HG02981 (cell line): Measurements from ENCODE around the gene ROR1.

Source experiments
- ATAC-seq: cut with Tn5 transposase; IDR thresholded peaks from one replicate; pipeline ENCODE4 v1.9.1; 2021; ENCODE audit warnings: mild to moderate bottlenecking, moderate library complexity; ENCODE audit not compliant: unreplicated experiment

The ROR1 gene

DNA sequence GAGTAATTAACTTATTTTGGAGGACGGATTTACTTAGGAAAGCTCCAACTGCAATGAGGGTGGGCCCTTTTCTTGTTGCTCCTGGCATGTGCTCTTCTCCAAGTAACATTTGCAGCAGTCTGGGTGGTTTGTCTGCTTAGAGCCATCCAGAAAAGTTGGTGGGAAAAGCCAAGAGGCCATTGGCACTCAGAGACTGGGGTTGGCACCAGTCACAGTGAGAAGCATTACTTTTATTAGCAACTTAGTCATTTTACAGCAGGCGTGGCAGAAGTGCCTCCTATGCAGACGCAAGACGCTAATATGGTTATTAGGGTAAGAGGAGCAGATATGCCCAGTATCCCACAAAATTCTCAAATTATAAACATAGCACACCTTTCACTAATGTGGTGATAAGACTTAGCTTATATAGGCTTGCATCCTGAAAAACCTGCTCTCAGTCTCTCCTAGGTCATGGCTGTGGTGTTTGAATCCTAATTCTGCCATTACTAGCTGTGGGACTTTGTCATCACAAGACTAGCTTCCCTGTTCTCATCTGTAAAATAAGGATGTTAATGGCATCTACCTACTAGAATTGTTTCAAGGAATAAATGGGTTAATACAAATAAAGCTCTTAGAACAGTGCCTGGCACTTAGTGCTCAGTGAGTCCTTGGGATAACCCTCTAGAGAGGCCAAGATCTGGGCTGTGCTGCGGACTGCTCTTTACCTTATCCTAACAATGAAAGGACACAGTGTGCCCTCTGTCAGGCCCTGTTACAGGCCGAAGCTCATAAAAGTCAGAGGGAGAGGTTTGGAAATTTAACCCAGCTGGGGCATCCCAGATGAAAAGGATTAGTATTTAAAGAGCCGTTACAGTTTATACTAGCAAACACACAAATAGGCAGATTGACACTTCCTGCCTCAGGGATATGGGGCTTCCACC lies 154.6 kb downstream of the ROR1 start:
- ATAC-seq: no peak

DNA sequence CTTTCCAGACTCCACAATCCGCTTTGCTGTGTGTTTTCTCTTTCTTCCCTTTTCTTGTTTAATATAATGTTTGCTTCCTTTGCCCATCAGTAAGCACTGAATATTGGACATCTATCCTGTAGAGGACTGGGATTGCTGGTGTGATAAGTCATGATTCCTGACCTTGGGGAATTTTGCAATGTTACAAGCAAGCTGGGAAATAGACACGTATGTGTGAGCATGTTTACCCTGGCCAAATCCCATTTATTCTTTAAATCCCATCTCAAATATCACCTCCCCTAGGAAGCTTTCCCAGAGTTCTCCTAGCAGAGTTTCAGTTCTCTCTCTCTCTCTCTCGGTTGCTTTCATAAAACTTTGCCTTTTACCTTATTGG lies 155.3 kb downstream of the ROR1 start:
- no peak for ATAC-seq

DNA sequence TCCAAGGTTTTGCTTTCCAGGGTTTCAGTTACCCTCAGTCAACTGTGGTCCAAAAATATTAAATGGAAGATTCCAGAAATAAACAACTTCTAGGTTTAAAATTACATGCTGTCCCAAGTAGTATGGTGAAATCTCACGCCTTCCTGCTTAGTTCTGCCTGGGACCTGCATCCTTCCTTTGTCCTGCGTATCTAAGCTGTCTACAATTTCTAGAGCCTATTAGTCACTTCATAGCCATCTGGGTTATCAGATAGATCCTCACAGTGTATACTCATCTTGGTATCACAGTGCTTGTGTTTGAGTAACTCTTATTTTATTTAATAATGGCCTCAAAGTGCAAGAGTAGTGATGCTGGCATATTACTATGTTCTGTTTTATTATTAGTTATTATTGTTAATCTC lies 157.7 kb downstream of the ROR1 start:
- ATAC-seq: no peak

DNA sequence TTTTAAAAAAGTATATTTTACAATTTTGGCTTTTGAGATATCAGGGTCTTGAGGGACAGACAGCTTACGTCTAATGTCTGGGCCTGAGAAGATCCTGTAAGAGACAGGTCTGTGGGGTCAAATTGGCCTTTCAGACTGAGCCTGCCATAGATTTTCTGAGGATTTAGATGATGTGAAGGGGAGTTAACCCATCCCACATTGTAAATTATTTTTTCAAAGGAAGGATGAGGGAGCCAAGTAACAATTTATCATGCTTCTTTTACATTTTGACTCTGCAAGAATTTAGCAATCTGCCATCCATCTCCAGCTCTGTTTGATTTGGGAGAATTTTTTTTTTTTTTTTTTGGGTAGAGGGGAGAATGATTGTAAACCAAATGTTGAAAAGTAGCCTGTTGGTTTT lies 160.9 kb downstream of the ROR1 start:
- ATAC-seq: no peak

DNA sequence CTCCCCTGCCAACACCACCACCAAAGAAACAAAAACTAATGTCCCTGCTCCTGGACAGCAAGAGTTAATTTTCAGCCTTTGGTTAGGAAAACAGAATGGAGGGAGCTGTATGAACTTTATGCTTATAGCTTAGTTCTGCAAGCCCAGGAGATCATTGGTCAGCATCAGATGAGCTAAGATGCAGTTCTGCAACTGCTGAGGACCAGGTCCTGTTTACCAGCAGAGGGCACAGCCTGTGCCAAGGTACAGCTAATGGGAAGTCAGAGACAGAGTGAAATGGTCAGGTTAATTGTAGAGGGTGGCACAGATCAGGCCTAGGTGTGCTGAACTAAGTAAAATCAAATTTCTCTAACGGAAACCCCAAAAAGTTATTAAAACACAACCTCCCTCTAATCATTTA lies 161.3 kb downstream of the ROR1 start:
- ATAC-seq: peak; percentile 38

DNA sequence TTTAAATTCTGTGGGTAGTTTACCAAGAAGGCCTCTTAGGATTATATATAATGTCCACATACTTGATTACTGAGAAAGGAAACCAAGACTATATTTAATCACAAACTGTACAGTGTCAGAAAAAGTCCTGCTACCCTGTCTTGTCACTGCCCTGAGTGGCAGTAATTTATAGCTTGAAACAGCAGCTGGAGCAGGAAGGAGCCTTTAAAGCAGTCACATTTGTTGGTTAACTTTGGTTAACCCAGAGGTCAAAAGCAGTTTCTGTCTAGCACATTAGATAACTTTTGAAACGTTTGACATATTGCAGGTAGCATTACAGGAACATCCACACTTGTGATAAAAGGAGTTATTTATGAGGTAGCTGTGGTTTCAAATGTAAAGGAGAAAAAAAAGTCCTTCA lies 161.7 kb downstream of the ROR1 start:
- ATAC-seq: peak; percentile 83

DNA sequence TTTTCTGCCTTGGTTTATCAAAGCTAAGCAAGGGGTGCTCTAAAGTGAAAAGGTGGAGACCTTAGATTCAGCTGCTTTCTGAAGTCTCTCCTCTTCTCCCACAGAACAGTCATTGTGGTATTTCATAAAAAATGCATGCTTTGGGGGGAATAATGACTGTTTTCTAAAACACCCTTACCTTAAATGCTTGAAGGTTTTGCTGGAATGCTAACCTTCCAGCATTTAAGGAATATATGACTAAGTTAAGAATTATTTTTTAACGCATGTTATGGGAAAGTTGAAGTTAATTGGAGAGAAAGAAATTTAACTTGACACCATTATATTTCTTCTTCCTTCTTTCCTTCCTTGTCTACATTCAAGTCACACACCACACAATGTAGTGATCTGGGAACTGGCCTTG lies 162.5 kb downstream of the ROR1 start:
- no peak for ATAC-seq

DNA sequence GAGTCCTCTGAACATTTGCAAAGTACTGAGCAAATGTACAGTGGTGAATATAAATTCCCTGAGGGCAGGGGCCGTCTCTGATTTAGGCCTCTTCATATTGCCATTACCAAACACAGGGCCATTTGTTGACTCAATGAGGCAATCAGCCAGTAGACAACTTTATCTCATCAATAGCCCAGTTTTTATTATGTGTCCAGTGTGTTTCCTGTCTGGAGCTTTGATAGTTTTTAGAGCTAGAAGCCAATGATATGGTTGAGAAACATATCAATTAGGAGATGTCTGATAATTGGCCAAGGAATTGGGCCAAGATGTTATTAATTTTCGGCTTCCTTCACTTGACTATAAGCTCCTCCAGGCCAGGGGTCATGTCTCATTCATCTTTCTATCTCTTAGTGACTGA lies 163.0 kb downstream of the ROR1 start:
- no peak for ATAC-seq

DNA sequence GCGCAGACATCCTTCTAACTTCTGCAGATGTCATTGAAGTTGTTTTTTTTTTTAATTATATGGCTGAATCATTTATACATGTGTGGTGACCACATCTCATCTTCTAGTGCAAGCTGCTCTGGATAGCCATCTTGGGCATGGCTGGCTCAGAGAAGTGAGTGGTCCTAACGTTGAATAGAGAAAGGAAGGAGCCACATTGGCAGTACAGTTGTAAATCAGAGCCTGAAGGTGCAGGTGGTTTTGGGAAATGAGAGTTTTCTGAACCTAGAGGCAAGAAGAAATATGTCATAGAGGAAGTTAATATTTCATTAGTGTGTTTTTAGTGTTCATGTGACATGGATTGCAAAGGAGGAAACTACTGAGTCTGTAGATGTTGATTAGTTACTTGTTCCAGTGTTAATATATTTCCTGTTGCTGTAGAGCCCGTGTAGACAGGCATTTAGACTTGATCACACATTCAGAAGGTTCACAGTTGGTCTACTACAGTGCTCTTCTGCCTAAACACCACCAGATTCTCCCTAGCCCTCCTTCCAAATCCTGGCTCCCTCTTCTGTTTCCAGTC lies 163.7 kb downstream of the ROR1 start:
- ATAC-seq: peak; percentile 39

DNA sequence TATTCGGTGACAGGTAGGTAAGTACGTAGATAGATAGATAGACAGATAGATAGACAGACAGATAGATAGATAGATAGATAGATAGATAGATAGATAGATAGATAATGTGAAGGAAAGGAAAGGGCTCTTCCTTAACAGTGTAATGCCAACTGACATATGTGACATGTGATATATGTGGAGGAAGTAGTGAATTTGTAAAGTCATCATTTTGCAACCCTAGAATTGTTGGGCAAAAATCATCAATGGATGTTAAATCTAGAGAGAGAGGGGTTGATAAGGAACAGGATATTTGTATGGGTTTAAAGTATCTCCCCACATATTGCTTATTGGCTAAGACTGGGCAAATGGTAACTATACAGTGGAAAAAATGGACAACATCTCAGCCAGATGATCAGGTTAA lies 166.6 kb downstream of the ROR1 start:
- ATAC-seq: no peak

DNA sequence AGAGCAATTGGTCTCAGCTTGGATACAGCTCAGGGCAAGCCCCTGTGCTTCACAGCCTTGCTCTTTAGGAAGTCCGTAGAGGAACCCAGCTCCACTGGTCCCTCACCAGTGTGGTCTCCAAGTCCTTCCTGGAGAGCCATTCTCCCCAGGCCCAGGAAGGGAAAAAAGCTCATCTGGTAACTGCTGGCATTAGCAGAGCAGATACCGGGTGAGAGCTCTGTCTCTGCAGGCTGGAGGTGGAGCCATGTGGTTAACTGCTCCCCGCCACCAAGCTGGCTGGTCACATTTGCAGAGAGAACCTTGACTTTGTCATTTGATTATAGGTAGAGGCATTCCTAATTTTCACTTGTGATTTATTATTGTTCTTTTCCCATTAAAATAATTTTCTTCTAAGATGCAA lies 169.6 kb downstream of the ROR1 start:
- ATAC-seq: no peak

DNA sequence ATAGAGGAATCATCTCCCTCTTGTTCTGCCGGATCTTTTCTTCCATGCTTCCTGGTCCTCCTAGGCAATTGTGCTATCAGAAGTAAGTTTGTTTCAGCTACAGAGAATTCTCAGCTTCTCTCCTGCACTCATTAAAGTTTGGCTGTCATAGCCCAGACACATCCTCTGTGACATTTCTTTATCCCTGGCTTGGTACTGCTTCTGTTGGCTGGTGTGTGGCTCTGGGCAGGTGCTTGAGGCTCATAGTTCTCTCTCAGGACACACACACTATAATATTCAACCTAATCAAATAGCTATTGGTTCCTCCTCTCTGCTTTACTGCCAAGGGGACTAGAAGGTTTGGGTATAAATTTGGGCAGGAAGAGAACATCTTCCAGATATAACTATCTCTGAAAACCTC lies 172.1 kb downstream of the ROR1 start:
- no peak for ATAC-seq

DNA sequence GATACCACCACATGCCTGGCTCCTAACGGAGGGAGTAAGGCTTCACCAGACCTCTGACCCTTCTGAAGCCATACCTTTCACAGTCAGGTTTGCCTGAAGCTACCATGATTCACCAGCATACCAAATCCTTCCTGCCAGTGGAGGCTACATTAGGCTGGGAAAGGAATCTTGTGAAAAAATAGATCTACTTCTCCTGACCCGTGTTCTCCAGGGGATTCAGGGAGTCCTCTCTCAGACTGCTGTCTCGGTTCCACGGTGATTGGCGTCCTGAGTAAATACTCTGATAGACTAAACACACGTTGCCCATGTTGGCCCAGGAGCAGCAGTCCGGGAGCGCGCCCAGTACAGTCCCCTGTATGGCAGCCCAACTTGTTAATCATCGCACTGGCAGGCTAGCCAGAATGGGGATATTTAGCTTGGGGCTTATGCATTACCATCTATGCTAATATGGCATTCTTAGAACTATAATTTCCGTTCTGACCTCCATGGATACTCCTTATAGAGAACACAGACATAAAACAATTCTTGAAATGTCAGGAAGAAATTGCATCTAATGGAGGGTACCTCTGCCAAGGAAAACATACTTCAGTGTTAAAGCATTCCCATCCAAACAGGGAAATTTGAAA lies 173.2 kb downstream of the ROR1 start:
- ATAC-seq: no peak

DNA sequence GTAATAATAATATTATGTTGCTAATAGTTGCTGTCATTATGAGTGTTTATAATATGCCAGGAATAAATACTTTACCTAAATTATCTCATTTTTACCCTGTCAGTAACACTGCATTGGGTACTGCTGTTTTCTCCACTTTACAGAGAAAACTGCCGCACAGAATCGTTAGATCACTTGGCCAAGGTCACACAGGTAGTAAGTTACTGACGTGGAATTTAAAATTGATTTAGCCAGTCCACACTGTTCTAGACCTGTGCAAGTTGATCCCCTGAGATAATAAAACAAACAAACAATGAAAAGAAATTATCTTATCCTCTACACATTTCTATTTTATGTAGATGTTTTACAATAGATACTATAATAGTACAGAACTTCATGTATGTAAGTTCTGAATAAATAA lies 174.1 kb downstream of the ROR1 start:
- no peak for ATAC-seq

DNA sequence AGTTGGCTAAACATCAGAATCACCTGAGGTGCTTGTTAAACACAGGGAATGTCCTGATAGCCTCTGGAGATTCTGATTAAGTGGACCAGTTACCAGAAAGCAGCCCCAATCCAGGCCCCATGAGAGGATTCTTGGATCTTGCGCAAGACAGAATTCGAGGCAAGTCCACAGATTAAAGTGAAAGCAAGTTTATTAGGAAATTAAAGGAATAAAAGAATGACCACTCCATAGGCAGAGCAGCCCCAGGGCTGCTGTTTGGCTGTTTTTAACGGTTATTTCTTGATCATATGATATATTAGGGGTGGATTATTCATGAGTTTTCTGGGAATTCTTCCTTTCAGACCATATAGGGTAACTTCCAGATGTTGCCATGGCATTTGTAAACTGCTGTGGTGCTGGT lies 176.2 kb downstream of the ROR1 start:
- ATAC-seq: no peak

DNA sequence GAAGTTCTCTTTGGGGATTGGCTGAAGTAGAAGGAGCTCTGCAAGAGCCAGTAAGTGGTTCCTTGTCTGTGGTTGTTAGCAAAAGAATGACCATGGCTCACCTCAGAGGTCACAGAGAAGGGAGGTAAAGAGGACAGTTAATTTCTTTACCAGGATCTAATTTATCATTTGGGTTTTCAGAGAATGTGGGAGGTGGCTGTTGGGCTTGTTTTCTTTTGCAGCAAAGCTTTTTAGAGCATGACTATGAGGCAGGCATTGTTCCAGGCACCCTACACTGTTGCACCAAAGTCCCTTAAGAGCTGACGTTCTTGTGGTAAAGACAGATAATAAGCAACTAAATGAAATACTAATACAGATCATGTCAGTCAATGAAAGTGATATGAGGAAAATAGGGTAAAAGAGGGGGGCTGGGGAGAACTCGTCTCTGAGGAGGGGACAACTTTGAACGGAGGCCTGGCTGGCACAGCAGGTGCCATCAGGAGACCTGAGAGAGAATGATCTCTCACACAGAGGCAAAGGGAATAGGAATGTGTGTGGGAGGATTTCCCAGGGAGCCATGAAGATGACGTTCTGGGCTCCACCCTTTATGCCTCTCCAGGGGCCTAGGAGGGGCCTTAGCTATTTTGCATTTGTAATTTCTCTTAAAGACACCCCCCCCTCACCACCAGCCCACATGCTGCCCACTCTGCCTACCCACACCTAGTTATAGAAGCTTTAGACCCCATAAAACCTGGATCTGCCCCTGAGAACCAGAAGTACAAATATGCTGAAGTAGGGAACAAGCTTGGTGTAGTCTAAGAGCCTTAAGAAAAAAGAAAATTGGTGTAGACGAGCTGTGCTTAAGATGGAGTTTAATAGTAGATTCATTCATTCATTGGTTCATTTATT lies 177.5 kb downstream of the ROR1 start:
- no peak for ATAC-seq

DNA sequence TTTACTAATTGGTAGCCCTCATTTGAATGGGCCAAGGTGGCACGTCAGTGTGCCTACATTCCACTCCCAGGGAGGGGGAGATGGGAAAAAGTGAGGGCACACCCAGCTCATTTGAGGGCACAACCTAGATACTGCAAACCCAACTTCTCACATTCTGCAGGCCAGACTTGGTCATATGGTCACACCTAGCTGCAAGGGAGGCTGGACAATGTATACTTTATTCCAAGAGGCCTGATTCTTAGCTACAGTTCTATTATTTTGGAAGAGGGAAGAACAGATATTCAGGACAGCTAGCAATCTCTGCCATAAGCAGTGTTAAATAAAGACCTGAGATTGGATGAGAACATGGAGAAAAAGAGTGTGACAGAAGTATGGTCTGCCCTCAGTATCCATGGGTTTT lies 180.4 kb downstream of the ROR1 start:
- no peak for ATAC-seq

DNA sequence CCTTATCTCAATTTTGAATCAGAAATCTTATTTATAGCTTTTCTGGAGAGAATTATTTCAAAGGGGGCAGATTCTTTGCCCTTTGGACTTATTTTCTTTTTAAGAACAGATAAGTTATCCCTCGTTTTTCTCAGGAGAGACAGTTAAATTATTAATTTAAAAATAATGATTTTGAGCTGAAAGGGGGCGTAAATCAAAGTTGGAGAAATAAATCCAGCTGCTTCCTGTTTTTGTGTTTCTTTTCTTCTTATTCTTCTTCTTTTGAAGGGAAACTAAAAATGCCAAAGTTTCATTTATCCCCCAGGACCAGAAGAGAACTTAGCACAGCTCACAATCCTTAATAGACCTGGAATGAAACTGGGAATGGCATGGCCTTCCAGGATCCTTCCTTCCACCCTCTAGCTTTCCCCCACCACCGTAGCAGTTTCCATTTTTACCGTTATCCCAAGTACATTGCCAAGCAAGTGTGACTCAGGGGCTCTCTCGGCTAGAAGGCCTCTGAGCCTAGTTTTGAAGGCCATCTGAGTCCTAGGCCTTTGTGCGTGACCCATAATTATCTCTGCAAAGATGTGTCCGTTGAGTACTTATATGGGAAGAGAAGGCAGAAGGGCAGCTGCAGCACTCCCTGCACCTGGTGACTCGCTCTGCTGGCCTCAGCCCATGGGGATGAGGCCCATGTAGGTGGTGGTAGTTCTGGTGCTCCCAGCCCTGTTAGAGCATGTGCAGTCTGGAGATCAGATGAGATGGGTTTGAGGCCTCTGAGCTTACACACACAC lies 181.7 kb downstream of the ROR1 start:
- ATAC-seq: no peak

DNA sequence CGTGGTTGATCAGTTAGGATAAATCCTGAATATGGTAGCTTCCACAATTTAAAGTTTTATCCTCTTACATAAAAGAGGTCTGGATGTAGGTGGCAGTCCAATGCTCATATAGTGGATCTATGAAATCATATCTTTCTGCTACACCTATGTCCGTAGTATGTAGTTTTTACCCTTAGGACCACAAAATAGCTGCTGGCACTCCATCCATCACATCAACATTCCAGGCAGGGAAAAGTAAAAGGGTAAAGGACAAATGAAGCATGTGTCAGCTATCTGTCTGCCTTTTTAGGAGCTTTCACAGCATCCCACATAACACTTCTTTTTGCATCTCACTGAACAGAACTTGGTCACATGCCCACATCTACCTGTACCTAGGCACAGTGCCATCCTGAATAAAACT lies 184.7 kb downstream of the ROR1 start:
- ATAC-seq: no peak

DNA sequence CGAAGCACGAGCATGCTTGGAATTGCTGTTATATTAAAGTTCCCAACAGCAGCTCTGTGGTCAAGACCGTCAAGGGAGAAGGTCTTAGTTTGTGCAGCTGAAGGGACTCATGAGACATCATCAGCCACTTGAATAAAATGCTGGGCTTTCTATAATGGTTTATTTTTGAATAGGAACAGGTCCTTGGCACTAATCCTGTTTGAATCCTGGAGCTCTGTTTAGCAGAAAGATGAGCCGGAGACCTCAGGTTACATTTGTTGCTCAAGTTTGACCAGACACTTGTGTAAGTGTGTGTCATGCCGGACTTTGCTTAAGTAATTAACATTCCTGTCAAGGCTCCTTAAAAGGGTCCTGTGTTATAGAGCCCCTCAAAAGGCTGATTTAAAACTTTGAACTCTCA lies 186.5 kb downstream of the ROR1 start:
- no peak for ATAC-seq

DNA sequence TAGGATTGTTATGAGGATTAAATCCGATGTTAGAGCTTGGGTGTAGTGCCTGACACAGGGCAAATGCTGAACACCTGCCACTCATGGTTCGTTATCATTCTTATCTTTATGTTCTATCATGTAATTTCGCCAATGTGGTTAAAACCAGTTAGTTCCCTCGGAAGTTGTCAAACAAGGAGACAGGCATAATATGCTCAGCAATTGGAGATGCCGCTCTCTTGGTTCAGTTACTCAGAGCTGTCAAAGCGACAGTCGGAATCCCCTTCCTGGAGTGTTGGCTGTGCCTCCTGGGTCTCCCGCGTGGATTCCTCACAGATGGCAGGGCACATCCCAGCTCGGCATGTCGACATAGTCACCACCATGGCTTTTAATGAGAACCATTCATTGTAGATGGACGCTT lies 192.2 kb downstream of the ROR1 start:
- ATAC-seq: no peak
